GM18507 (cell line): ENCODE measurements around the gene NAGLU.

Source experiments
- DNase-seq: peaks from one replicate; pipeline ENCODE4 v3.0.0; 2011; ENCODE audit warnings: low read depth; ENCODE audit not compliant: insufficient read length; ENCODE audit errors: extremely low spot score
- FAIRE-seq: peaks from 2 replicates; lab custom pipeline; 2011; peaks lifted over from hg19 to GRCh38; lab: Jason Lieb, UNC

NAGLU gene

GRCh38 chr17:42519546-42520491 is 16.2 kb upstream of the NAGLU start:
- DNase-seq, result no peak
- no peak for FAIRE-seq

GRCh38 chr17:42520540-42520951 is 15.5 kb upstream of the NAGLU start:
- FAIRE-seq, result no peak
- no peak for DNase-seq

- FAIRE-seq, result no peak
- no peak for DNase-seq
Measured at GRCh38 chr17:42521036-42521435, 15.0 kb upstream of the NAGLU start.

GRCh38 chr17:42521666-42522262 is 14.3 kb upstream of the NAGLU start:
- no peak for FAIRE-seq

GRCh38 chr17:42522263-42522790 is 13.7 kb upstream of the NAGLU start:
- DNase-seq (no peak), FAIRE-seq (no peak)

More at GRCh38 chr17:42521666-42522262, 14.3 kb upstream of the NAGLU start:
- DNase-seq, result no peak

GRCh38 chr17:42522798-42523278 is 13.2 kb upstream of the NAGLU start:
- no peak for DNase-seq
- no peak for FAIRE-seq

GRCh38 chr17:42525221-42525620 is 10.8 kb upstream of the NAGLU start:
- FAIRE-seq (no peak), DNase-seq (no peak)

GRCh38 chr17:42526031-42526444 is 10.0 kb upstream of the NAGLU start:
- DNase-seq (no peak), FAIRE-seq (no peak)

GRCh38 chr17:42527932-42528331 is 8.1 kb upstream of the NAGLU start:
- no peak for DNase-seq

GRCh38 chr17:42529061-42529460 is 7.0 kb upstream of the NAGLU start:
- no peak for FAIRE-seq

More at GRCh38 chr17:42527932-42528331, 8.1 kb upstream of the NAGLU start:
- FAIRE-seq, result no peak

GRCh38 chr17:42530952-42531454 is 5.0 kb upstream of the NAGLU start:
- DNase-seq (no peak), FAIRE-seq (no peak)

More at GRCh38 chr17:42529061-42529460, 7.0 kb upstream of the NAGLU start:
- DNase-seq, result no peak

GRCh38 chr17:42531455-42532354 is 4.3 kb upstream of the NAGLU start:
- FAIRE-seq (peak; percentile 38), DNase-seq (no peak)

- no peak for FAIRE-seq
- DNase-seq, result no peak
Measured at GRCh38 chr17:42535155-42536047, 640 bp upstream of the NAGLU start.

- DNase-seq, result peak; percentile 83
- peak; percentile 52 for FAIRE-seq
Measured at GRCh38 chr17:42536372-42537155, 523 bp downstream of the NAGLU start.

- DNase-seq, result no peak
- FAIRE-seq, result no peak
Measured at GRCh38 chr17:42537156-42537805, 1.2 kb downstream of the NAGLU start.

- no peak for DNase-seq
- FAIRE-seq, result no peak
Measured at GRCh38 chr17:42537826-42538451, 1.9 kb downstream of the NAGLU start.

- DNase-seq (no peak), FAIRE-seq (no peak)
Measured at GRCh38 chr17:42538482-42538881, 2.4 kb downstream of the NAGLU start.
